Stimulated activated naive CD8-positive, alpha-beta T cell treated with anti-CD3 and anti-CD28 coated beads, Interleukin-15, Interleukin-2, amounts not matched to agents 100 U/mL and 50 U/mL, for 24 hours (primary cell): ENCODE measurements around the gene IPCEF1.

Experiments used
- ATAC-seq: fragments of 150-1000 bp; cut with Tn5 transposase; one replicate; pipeline ENCODE4 v1.10.0; 2021
- DNase-seq: peaks from one replicate; pipeline ENCODE4 v3.0.0; 2021

Gene IPCEF1

DNA sequence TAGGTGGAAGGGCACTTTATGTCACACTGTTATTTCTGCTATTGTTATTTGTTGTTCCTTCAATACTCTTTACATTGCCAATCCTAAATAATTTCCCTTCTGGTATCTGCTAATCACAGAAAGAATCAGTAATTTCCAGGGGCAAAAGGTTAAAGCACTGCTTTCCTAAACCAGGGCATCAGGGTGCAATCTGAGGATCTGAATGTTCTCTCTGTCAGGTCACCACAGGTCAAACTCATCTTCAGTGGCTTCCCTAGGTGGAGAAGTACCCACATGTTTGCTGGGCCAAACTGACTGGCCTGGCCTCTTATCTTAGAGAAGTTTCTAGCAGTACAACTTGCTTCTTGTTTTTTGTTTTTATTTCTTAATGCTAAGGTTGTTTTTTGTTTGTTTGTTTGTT, 198.9 kb downstream of the IPCEF1 start:
- ATAC-seq: no peak
- DNase-seq: no peak

DNA sequence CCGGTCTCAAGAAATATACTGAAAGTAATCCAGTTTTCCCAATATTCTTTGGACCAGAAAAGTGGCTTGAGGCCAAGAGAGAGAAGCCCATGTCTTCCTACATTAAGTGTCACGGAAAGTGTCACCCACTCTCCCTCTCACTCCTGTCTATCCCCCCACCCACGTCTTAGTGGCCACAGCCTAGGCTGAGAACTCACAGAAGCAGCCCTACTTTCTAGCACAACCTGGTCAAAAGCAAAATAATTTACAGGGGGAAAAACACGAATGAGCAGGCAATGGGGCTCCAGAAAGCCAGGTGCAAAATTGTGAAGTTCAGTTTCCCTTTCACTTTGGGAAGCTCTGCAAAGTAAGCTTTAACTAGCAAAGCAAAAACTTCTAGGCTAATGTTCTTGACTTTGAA, 199.5 kb downstream of the IPCEF1 start:
- DNase-seq: peak; percentile 44

DNA sequence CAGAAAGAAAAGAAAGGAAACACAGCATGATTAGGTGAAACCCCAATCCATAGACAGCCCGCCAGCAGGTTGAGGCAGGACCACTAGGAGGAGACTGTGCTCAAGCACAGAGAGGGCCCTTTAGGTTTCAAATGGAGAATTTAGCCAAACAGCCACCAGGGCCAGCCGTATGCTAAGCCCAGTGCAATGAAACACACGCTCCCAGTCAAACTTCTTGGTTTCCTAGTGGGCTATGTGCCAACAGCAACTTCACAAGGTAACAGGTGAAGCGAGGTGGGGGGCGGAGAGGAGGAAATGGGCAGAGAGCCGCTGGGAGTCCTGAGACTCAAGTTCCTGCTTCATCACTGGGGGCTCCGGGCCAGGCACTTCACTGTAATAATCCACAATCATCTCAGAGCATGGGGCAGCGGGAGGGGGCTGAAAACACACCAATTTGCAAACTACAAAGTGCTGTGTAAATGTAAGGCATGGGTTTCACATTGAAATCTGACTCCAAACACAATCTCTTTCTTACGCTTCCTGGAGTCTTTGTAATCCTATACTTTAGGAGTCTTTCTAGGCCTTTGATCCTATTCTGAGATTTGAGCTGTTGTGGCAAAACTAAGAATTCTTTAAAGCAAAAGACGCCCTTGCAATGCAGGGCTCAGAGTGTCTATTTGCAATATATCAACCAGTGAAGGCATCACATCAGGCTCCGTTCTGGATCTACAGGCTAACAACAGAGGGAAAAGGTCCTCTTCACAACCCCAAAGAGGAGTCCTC, 200.3 kb downstream of the IPCEF1 start:
- ATAC-seq (peak; percentile 98), DNase-seq (peak; percentile 69)

More for the DNA sequence above, 199.5 kb downstream of the IPCEF1 start:
- peak; percentile 58 for ATAC-seq

- peak; percentile 72 for DNase-seq
- ATAC-seq: no peak
These were observed 202.1 kb downstream of the IPCEF1 start for GRCh38 chr6:154154389-154154967.

DNA sequence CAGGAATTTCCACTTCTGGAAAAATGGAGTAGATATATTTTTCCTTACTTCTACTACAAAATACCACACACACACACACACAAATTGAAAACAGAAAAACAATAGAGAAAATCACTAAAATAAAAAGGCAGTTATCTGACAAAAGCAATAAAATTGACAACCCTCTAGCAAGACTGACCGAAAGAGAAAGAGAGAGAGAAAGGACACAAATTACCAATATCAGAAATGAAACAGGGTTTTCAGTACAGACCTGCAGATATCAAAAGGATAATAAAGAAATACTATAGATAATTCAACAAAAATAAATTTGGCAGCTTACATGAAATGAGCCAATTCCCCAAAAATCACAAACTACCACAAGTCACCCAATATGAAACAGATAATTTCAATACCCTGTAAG, 212.8 kb downstream of the IPCEF1 start:
- ATAC-seq (no peak), DNase-seq (no peak)

GRCh38 chr6:154140743-154141142, 215.9 kb downstream of the IPCEF1 start:
- DNase-seq (no peak), ATAC-seq (no peak)

DNA sequence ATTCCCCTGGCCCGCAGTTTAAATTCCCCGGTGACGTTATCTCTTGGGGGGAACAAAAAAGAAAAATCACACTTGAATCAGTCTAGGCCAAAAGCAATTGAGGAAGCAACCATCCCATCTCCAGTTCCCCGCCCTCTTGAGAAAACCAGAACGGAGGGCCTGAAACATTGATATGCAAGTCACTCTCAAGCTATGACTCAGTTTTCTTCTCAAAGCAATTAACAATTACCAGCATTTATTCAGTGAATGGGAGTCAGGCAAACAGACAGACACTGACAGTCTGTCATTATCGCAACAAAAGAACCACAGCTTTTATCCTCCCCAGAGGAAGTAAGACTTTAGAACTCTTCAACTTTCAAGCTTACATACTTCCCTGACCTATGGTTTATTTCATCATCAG, 216.7 kb downstream of the IPCEF1 start:
- ATAC-seq (no peak), DNase-seq (no peak)

- DNase-seq (no peak), ATAC-seq (no peak)
These were observed 217.8 kb downstream of the IPCEF1 start for GRCh38 chr6:154138793-154139192.

- DNase-seq (no peak), ATAC-seq (no peak)
These were observed 222.0 kb downstream of the IPCEF1 start for GRCh38 chr6:154134471-154135147.

- ATAC-seq (no peak), DNase-seq (no peak)
These were observed 228.9 kb downstream of the IPCEF1 start for GRCh38 chr6:154127657-154128056.

DNA sequence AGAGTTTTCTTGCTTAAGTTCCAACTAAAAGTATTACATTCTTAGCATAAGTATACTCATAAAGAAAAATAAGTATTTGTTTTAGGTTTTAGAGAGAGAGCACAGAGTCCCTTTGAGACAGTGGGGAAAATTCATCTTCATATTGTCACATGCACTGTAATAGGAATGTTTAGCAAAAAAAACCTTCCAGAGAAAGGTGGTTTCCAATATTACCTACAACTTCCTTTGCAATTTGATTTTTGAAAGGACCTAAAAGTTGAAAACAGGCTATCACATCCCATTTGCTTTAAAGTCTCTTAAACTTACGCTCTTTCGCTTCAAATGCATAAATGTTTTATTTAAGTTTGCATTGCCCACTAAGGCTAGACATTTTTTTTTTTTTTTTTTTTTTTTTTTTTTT, 231.2 kb downstream of the IPCEF1 start:
- no peak for DNase-seq

GRCh38 chr6:154123155-154123956, 233.2 kb downstream of the IPCEF1 start:
- DNase-seq: no peak
- no peak for ATAC-seq

More for the DNA sequence above, 231.2 kb downstream of the IPCEF1 start:
- ATAC-seq: no peak

DNA sequence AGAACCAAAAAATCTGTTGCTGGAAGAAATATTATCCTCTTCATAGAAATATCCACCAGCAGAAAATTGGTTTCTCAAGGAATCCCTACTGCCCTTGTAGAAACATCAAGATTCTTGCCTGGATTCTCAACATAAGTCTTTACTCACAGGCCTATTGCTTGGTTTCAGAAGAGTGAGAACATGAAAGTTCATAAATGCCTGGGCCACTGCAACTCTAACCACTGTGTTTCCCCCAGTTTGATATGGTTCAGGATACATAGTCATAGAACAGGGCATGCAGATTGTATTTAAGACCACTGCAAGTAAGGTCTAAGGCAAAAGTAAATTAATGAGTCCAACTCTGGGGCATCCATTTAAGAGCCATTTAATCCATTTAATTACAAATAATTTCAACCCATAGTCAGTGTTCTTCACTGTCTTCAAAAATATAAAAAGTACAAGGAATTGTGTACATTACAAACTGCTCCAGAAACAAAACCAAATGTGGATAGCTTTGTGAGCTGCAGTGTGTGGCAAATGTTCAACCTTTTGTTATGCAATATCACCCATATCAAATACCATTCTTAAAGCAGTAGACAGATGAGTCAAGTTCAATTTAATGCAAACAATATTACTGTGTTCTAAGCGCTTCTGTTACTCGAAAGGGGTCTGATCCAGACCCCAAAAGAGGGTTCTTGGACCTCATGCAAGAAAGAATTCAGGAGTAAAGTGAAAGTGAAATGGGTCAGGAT, 234.2 kb downstream of the IPCEF1 start:
- DNase-seq: no peak
- no peak for ATAC-seq

DNA sequence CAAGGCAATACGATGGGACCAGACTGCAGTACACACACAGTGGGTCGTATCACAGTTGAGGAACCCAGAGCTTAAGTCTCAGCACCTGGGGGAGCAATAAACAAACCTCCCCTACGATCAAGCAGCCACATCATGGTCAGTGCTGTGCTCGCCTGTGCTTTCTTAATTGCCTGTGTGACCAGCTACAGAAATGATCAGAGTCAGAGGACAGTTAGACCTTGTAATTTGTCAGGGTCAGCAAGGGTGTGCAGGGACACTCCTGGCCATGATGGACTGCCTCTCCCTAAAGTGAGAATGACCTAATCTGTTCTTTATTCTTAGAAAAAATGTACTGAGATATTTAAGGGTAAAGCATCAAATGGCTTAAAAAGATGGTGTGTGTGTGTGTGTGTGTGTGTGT, 239.1 kb downstream of the IPCEF1 start:
- ATAC-seq (no peak), DNase-seq (no peak)

DNA sequence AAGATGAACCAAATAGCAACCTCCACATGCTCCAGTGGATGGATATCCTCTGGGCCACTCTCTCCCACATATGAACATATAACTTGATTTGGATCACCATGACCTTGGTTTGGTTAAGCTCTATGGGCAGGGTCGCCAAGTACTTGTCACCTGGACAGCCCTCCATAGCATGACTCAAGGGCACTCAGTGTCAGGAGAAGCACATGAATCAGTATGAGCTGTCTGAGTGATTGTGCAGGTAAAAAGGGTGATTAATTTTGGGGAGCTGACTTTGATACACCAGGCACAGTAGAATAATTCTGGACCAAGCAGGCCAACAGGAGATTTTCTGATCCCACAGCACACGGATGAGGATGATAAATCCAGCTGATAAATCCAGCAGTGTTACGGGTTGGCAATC, 243.2 kb downstream of the IPCEF1 start:
- ATAC-seq (no peak), DNase-seq (no peak)

DNA sequence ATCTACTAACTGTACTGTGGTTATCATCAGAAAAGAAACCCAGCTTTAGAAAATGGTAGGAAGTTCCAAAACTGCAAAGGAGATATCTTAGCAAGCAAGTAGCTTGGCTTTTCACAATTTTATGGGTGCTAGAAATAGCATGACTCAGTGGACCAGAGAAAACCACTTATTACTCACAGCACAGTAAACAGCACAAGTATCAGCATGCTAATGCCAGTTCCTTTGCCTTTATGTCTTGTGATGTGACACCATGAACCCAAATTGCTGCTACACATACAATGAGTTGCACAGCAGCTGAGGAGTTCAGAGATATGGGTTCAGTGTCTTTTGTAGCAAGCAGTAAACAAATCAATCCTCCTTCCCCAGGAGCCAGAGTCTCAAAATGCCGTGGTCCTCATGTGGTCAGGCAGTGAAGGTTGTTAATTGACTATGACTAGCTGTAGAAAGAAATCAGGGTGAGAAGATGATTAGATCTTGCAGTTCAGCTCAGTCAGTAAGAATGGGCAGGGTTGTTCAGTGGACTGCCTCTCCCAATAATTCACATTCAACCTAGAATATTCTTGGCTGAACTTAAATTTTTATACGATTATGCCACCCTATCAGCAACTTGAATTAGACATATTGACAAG, 244.3 kb downstream of the IPCEF1 start:
- no peak for DNase-seq
- ATAC-seq: no peak

- ATAC-seq (no peak), DNase-seq (no peak)
These were observed 245.6 kb downstream of the IPCEF1 start for GRCh38 chr6:154111025-154111424.

GRCh38 chr6:154106251-154106650, 250.4 kb downstream of the IPCEF1 start:
- ATAC-seq (no peak), DNase-seq (no peak)
